HG03095 (cell line): ENCODE measurements around the gene RPN1.

Experiments
- ATAC-seq: cut with Tn5 transposase; IDR thresholded peaks from one replicate; pipeline ENCODE4 v1.9.1; 2021; ENCODE audit warnings: moderate library complexity; ENCODE audit not compliant: unreplicated experiment

The RPN1 gene

DNA sequence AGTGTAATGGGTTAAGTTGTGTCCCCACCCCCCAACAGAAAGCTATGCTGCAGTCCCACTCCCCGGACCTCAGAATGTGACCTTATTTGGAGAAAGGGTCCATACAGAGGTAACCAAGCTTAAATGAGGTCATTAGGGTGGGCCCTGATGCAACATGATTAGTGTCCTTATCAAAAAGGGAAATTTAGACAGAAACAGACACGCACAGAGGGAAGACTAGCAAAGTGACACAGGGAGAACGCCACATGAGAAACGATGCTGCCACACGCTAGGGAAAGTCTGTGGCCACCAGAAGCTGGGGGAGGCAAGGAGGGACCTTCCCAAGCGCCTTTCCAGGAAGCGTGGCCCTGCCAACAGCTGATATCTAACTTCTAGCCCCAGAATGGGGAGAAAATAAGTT is 65.4 kb downstream of the RPN1 start:
- ATAC-seq = no peak

DNA sequence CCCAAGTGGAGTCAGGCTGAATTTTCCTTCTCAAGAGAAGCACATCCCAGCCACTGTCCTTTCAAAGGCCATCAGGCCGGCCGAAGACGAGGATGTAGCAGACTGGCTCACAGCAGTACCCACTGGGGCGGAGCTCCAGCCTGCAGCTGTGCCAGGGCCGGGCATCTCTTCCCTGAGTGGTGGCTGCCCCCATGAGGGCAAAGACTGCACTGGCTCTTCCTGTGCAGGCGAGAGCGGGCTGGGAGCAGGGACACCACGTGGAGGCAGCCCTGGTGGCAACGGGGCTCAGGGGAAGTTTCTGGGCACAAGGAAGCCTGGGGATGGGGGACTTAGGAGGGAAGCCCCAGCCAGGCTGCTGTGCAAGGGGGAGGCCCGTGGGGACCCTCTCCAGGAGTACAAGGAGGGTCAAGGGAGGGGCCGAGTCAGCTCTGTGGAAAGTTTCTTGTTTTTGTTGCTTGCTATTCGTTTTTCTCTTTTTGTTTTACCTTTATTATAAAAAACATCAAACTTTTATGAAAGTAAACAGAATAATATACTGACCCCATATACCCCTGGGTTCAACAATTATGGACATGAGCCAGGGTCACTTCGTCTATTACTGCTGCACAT is 66.1 kb downstream of the RPN1 start:
- no peak for ATAC-seq

GRCh38 chr3:128581566-128581965 is 69.1 kb downstream of the RPN1 start:
- no peak for ATAC-seq

- ATAC-seq = no peak
Measured at GRCh38 chr3:128579927-128580326, 70.7 kb downstream of the RPN1 start.

- ATAC-seq = no peak
Measured at GRCh38 chr3:128578346-128578745, 72.3 kb downstream of the RPN1 start.

DNA sequence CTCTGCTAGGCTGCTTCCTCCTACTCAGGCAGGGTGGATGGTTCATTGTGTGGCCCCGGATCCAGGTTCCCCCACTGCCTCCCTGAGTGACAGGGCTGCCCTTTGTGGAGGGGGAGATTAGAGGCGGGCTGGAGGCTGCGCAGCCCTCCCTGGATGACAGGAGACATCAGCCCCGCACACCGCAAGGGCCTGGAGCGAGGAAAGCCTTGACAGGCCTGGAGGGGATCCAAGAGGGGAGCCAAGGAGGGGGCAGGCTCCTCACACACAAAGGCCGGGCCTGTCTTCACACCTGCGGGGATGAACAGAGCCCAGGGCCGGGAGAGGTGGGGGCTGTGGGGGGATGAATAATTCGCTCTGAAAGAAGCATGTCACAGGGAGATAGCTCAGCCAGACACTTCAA is 72.9 kb downstream of the RPN1 start:
- ATAC-seq = no peak

- ATAC-seq = no peak
Measured at GRCh38 chr3:128576290-128576689, 74.3 kb downstream of the RPN1 start.

GRCh38 chr3:128575777-128576176 is 74.8 kb downstream of the RPN1 start:
- no peak for ATAC-seq

DNA sequence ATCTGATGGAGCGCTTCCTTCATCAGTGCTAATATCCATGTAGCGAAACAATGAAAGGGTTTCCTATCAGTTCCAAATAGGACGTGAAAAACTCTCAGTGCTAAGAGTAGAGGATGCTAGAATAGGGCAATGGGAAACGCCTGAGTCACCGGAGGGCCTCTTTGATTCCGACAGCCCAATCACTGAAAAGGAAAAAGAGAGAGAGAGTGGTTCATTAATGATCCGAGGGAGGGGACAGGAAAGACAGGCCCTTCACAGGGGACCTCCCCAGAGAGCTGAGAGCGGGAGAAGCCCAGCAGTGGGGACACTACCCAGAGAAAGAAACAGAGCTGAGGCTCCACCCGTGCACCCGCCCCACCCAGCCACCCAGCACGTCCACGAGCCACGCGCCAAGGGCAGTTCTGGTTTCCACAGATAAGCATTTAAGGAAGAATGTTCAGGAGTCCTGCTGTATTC is 76.9 kb downstream of the RPN1 start:
- no peak for ATAC-seq

DNA sequence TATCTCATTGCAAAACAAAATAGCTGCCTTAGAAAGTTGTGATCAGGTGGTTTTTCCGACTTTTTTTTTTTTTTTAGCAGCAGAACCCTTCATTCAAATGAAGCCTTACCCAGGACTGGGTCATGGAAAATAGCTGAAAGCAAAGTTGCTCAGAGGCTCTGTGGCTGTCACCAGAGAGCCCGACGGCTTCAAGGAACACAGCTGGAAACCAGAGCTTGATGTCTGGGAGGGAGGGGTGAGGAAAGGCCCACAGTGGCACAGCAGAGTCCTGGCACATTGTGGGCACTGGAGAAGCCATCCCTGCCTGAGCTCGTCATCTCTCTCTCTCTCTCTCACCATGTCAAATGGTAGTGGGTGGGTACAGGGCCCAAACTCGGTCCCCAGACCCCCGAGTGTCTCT is 77.5 kb downstream of the RPN1 start:
- no peak for ATAC-seq

DNA sequence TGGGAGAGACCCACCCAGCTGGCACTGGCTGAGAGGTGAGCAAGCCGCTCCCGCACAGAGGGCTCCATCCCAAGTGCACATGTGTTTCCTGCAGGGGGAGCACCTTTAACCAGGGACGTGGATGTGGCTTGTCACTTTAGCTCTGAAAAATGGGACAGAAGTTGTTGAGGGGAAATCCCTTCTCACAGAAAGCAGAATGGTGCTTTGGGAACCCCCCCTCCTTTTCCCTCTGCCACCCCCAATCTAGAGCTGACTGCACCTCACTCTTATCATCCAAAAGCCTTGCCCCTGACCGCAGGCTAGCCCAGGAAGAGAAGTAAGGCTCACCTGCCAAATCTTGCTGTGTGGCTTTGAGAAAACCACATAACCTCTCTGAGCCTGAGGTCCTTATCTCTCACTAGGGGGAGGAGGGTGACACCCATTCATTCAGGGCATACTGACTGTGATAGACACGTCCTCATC is 77.9 kb downstream of the RPN1 start:
- no peak for ATAC-seq

DNA sequence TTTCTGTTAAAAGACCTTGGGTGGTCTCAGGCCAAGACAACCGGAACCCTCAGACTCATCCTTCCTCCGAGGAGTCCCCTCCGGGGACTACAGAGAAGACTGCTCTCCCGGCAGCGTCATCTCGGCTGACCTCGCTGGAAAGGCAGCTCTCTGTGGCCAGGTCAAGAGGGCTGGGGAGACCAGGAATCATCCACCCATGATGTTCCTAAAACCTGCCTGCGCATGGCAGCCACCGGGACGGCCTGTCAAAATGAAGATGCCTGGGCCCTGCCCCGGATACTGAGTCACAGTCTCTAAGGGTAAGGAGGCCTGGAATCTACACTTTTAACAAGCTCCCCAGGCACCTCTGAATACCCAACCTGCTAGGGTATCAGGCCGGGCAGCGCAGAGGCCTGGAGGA is 78.6 kb downstream of the RPN1 start:
- no peak for ATAC-seq
